Stimulated activated CD4-positive, alpha-beta T cell treated with anti-CD3 and anti-CD28 coated beads, TNF-alpha, amount 100 ng/mL, for 24 hours (primary cell): Measurements from ENCODE around the gene ICAM3.
"Not testable (repeated sequence)": the region's sequence is repeated elsewhere in the genome, so short reads cannot be mapped to it uniquely, and the experiment has no call there.

Source experiments
- DNase-seq, 3 experiments: peaks; one replicate each; pipeline ENCODE4 v3.0.0-alpha.2; 2020; ENCODE audit warnings: low read depth in 3 of 3

The ICAM3 gene

DNA sequence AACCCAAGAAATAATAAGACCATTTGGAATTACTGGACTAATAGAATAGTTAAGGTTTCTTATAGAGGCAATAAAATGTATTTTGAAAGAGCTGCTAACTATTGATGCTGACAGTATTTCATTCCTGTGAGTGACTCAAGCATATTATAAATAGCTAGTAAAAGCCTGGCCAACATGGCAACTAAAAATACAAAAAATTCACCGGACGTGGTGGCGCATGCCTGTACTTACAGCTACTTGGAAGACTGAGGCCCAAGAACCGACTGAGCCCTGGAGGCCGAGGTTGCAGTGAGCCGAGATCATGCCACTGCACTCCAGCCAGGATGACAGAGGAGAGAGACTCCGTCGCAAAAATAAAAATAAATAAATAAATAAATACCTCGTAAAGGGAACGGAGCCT, 5.4 kb upstream of the ICAM3 start:
- no peak for DNase-seq

- no peak for DNase-seq
Measured at GRCh38 chr19:10343495-10343894, 4.1 kb upstream of the ICAM3 start.

- no peak for DNase-seq
Measured at GRCh38 chr19:10339977-10340376, 553 bp upstream of the ICAM3 start.

DNA sequence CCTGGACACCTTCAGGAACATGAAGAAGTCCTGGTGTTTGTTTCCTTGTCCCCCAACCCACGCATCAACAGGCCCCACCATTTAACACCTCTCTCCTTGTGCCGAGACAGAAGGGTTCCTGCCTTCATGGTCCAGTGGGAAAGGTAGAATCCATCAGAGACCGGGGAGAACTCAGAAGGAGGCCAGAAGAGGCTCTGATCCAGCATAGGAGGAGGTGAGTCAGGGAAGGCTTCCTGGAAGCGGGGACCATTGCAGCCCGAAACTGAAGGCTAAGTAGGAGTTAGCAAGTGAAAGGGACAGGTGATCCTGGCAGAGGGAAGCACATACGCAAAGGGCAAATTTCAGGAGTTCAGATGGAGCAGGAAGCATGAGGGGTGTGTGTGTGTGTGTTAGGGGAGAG, 484 bp downstream of the ICAM3 start:
- DNase-seq, result no peak

- not testable (repeated sequence) for DNase-seq
Measured at GRCh38 chr19:10336725-10337124, 2.7 kb downstream of the ICAM3 start.

GRCh38 chr19:10335352-10335985, 4.0 kb downstream of the ICAM3 start:
- DNase-seq, result no peak

- DNase-seq, result peak in 2 of 3 experiments; percentile 36 to 68
Measured at GRCh38 chr19:10334588-10335351, 4.7 kb downstream of the ICAM3 start.

GRCh38 chr19:10333758-10334587, 5.5 kb downstream of the ICAM3 start:
- DNase-seq, result no peak

- DNase-seq, result peak; percentile 95 to 99 (median 97)
Measured at GRCh38 chr19:10332965-10333757, 6.3 kb downstream of the ICAM3 start, which contains the start of gene RAVER1. Gene RAVER1, minus strand, starts transcription at chr19:10333529. Its CDS starts 22 bp downstream, at chr19:10333507.

DNA sequence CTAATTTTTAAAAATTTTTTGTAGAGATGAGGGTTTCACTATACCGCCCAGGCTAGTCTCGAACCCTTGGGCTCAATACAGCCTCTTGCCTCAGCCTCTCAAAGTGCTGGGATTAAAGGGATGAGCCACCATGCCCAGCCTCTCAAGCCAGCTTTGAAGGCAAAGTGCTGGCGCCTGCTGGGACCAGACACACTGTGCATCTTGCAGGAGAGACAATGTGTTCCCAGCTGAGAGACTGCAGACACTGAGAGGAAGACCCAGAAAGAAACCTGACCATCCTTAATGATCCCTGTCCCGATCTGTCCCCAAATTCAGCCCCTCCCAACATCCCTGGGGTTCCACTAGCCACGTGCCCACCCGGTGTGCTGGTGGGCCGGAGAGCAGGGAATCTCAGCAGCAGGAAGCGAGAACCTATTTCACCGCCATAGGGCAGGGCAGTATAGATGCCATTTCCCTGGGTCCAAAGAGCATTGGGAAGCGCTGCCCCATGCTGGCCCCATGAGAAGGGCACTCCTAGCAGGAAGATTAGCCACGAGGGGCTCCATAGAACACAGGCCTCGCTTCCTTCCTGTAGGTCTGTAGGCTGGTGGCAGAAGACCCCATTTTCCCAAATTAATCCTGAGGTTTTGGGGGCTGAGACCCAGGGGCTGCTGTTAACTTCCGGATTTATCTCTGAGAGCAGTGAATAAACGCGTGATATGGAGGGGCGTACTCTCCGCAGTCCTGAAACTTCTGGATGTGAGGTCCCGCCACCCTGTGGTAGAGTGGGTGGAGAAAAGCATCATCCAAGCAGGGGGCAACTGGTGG, 7.1 kb downstream of the ICAM3 start:
- no peak for DNase-seq

DNA sequence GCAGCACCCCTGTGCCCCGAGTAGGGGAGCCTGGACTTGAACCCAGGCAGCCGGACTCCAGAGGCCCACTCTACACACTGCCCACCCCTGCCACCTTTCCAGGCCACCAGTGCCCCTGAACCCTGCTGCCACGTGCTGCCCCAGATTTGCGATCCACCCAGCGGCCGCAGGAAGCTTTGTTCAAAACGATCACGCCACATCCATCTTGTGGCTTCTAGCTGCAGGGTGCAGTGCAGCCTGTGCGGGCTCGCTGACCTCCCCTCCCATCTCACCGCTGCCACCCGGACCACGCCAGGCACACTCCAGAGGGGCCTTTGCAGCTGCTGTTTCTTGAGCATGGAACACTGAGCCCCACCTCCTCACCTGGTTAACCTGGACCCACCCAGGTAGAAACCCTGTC, 9.9 kb downstream of the ICAM3 start:
- no peak for DNase-seq

GRCh38 chr19:10328558-10329429, 10.6 kb downstream of the ICAM3 start:
- DNase-seq, result no peak

DNA sequence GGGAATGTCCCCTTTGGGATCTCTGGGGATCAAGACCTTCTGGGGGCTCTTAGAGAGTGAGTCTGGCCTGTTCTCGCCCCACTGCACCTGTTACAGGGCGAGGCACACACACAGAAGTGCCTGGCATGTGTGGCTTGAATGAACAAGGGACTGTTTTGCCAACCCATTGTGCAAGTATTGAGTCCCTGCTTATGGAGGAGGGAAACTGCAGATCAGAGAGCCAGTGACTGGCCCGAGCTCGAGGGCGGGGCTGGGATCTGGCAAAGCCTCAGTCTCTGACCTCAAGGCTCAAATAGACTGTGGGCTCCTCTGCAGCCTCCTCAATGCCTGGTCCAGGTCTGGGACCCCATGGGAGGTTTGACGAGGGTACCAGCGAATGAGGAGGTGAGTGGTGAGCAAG, 11.6 kb downstream of the ICAM3 start:
- no peak for DNase-seq

DNA sequence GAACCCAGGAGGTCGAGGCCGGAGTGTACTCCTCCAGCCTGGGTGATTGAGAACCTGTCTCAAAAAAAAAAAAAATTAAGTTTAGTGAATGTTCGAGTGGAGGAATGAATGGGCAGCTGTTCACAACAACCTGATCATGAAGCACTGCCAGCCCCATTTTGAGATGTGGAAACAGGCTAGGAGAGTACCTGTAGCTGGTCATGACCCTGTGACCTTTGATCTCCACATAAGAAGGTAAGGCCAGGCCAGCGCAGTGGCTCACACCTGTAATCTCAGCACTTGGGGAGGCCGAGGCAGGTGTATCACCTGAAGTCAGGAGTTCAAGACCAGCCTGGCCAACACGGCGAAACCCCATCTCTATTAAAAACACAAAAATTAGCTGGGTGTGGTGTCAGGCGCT, 13.7 kb downstream of the ICAM3 start:
- no peak for DNase-seq

DNA sequence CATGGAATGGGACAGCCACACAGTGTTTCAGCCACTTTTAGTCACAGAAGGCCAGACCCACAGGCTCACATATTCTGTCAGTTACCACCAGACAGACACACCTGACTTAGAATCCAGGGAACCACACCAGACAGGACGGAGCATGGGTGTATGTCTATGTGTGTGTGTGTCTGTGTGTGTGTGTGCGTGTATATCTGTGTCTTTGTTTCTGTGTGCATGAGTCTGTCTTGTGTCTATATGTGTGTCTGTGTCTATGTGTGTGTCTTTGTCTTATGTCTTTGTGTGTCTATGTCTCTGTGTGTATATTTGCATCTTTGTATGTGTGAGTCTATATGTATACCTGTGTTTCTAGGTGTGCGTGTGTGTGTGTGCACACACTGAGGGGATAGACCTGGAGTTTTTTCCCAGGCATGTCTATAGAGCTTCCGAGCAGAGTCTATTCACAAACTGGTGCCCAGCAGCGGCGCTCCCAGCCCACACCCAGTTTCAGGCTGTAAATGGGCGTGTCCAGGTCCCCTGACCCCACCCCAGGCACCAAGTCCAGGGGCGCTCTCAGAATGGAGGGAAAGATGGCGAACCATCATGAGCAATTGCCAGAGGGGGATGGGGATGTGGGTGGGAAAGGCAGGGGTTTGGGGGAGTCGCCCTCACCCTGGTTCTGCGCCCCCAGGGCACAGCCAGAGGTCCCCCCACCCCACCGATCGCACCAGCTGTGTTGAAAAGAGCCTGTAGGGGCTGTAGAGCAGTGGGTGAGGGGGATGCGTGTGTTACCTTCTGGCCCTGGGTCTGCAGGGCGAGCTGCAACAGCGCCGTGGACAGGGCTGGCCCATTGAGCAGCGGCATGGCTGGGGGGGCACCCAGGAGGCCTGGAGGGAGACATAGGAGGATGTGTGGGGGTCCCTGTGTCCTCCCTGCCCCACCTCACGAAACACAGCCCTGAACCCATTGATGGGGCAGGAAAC, 17.3 kb downstream of the ICAM3 start:
- no peak for DNase-seq

DNA sequence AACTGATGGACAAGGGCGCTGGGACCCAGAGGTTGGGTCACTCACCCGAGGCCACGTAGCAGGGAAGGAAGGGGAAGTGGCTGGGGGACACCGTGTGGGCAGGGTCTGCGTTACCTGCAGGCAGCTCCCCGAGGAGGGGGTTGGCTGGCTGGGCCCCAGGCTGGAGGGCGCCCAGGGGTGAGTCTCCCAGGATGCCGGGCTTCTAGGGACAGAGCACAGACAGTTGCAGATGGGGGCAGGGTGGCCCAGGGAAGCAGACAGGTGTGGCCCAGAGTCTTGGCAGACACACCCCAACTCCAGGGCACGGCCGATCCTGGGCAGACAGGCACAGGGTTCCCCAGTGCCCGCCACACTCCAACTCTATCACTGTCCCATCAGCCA, 18.0 kb downstream of the ICAM3 start:
- no peak for DNase-seq

DNA sequence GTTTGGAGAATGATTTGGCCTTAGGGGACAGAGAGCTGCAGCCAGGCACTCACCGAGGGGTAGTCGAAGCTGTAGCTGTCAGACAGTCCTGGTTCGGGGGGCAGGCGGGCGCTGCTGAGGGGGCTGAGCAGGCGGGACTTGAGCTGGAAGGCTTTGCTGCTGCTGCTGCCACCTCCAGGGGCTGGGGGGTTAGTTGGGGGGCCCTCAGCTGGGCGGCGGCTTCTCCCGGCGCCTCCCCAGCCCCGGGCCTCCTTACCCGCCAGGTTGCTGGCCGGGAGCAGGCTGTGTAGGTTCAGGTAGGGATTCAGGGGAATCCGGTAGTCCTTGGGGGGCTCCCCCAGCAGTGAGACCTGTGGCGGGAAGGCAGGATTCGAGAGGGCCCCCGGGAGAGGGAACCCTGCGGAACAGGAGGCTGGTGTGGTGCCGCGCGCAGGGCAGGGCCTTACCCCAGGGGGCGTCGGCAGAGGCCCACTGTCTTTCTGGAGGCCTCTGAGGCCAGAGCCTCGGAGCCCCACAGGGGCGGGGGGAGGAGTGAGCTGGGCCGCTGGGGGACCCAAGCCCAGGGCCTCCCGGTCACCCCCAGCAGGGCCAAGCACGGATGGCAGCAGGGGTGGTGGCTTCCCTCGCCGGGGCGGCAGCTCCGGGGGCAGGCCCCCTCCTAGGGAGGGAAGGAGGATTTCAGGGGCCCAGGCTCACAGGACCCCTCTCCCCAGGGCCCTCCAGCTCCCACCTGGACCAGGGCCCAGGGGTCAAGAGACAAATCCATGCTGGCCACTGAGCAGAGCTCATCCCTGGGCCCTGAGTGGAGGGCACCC, 18.6 kb downstream of the ICAM3 start:
- DNase-seq, result no peak
